ENCODE results near the gene DOCK1. TPM values are rescaled to one million over a fixed set of nuclear protein-coding genes. Genes with fewer than 3 reads are reported as not detected.

DOCK1 gene
- polyA plus RNA-seq, 1 donor from 2014 or later = 2.7 TPM

DNA sequence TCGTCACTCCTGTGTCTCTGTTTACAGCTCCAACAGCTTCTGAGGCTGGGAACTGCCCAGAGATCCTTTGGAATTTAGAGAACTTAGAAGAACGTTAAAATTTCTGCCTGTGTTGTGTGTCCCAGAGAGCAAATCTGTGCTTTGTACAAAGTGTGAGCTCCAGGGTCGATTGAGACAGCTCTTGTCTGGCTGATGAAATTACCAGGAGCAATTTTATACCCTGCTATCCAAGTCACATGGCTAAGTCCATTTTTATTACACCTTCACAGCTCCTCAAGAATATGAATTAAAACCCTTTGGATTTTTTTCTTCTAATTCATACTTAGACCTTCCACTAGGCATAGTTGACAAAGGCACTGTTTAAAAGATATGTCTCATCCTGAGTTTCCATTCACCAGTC is 337.7 kb downstream of the DOCK1 start:
- Histone ChIP-seq H3K27me3 (ENCODE audit: insufficient read depth, low read depth, low read length) (no peaks in the 10 kb centered on the region), H2AFZ (ENCODE audit: low read depth, low read length) (no peak overlapping the region), H3K79me2 (replicated peaks; ENCODE audit: insufficient read depth, low read length) (no peaks in the 10 kb centered on the region), H3K9me2 (ENCODE audit: insufficient read depth, low read length) (no peaks in the 10 kb centered on the region), H3K9me3 (ENCODE audit: low read length) (no peaks in the 10 kb centered on the region), H3F3A (ENCODE audit: insufficient read depth, low read length, poor library complexity, severe bottlenecking) (no peaks in the 10 kb centered on the region), H3K27ac (ENCODE audit: low read length) (no peak overlapping the region), H3K4me2 (ENCODE audit: low read length) (no peak overlapping the region), H3K4me3 (ENCODE audit: low read length) (no peak overlapping the region), H4K20me1 (ENCODE audit: insufficient read depth) (no peaks in the 10 kb centered on the region), H3K36me3 (ENCODE audit: insufficient read depth, low read length) (no peaks in the 10 kb centered on the region), H3K9ac (ENCODE audit: low read length) (no peak overlapping the region)
- TF ChIP-seq, protein P1, sequence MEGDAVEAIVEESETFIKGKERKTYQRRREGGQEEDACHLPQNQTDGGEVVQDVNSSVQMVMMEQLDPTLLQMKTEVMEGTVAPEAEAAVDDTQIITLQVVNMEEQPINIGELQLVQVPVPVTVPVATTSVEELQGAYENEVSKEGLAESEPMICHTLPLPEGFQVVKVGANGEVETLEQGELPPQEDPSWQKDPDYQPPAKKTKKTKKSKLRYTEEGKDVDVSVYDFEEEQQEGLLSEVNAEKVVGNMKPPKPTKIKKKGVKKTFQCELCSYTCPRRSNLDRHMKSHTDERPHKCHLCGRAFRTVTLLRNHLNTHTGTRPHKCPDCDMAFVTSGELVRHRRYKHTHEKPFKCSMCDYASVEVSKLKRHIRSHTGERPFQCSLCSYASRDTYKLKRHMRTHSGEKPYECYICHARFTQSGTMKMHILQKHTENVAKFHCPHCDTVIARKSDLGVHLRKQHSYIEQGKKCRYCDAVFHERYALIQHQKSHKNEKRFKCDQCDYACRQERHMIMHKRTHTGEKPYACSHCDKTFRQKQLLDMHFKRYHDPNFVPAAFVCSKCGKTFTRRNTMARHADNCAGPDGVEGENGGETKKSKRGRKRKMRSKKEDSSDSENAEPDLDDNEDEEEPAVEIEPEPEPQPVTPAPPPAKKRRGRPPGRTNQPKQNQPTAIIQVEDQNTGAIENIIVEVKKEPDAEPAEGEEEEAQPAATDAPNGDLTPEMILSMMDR (IDR thresholded peaks at IDR 0.05; ENCODE audit: poor library complexity, severe bottlenecking) = no peak
- TF ChIP-seq MXI1 (conservative IDR thresholded peaks at IDR 0.05; ENCODE audit: poor library complexity, severe bottlenecking) = no peak
- TF ChIP-seq POLR2AphosphoS5 (IDR thresholded peaks at IDR 0.05) = no peak
- no peak for TF ChIP-seq RAD21 (conservative IDR thresholded peaks at IDR 0.05)
- no peak for TF ChIP-seq TAF1 (IDR thresholded peaks at IDR 0.05; ENCODE audit: low read depth)
- TF ChIP-seq, protein P2, sequence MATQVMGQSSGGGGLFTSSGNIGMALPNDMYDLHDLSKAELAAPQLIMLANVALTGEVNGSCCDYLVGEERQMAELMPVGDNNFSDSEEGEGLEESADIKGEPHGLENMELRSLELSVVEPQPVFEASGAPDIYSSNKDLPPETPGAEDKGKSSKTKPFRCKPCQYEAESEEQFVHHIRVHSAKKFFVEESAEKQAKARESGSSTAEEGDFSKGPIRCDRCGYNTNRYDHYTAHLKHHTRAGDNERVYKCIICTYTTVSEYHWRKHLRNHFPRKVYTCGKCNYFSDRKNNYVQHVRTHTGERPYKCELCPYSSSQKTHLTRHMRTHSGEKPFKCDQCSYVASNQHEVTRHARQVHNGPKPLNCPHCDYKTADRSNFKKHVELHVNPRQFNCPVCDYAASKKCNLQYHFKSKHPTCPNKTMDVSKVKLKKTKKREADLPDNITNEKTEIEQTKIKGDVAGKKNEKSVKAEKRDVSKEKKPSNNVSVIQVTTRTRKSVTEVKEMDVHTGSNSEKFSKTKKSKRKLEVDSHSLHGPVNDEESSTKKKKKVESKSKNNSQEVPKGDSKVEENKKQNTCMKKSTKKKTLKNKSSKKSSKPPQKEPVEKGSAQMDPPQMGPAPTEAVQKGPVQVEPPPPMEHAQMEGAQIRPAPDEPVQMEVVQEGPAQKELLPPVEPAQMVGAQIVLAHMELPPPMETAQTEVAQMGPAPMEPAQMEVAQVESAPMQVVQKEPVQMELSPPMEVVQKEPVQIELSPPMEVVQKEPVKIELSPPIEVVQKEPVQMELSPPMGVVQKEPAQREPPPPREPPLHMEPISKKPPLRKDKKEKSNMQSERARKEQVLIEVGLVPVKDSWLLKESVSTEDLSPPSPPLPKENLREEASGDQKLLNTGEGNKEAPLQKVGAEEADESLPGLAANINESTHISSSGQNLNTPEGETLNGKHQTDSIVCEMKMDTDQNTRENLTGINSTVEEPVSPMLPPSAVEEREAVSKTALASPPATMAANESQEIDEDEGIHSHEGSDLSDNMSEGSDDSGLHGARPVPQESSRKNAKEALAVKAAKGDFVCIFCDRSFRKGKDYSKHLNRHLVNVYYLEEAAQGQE (IDR thresholded peaks at IDR 0.05; ENCODE audit: borderline replicate concordance) = no peak
- TF ChIP-seq EZH2 (IDR thresholded peaks at IDR 0.05; ENCODE audit: borderline replicate concordance, insufficient read depth, low read length, poor library complexity, severe bottlenecking) = no peak
- TF ChIP-seq SMC3 (conservative IDR thresholded peaks at IDR 0.05; ENCODE audit: poor library complexity) = no peak
- TF ChIP-seq EP300 (conservative IDR thresholded peaks at IDR 0.05; ENCODE audit: poor library complexity, severe bottlenecking) = no peak

GRCh38 chr10:127243490-127244272 is 338.5 kb downstream of the DOCK1 start:
- Histone ChIP-seq H3K9me2 (ENCODE audit: insufficient read depth, low read length) (no peaks in the 10 kb centered on the region), H3K36me3 (ENCODE audit: insufficient read depth, low read length) (no peaks in the 10 kb centered on the region), H3K79me2 (replicated peaks; ENCODE audit: insufficient read depth, low read length) (no peaks in the 10 kb centered on the region), H3F3A (ENCODE audit: insufficient read depth, low read length, poor library complexity, severe bottlenecking) (no peaks in the 10 kb centered on the region), H3K9me3 (ENCODE audit: low read length) (no peaks in the 10 kb centered on the region), H3K27me3 (ENCODE audit: insufficient read depth, low read depth, low read length) (no peaks in the 10 kb centered on the region), H3K9ac (ENCODE audit: low read length) (no peak overlapping the region), H3K27ac (ENCODE audit: low read length) (no peak overlapping the region), H4K20me1 (ENCODE audit: insufficient read depth) (no peaks in the 10 kb centered on the region), H2AFZ (ENCODE audit: low read depth, low read length) (no peak overlapping the region), H3K4me3 (ENCODE audit: low read length) (no peak overlapping the region), H3K4me2 (ENCODE audit: low read length) (no peak overlapping the region)
- TF ChIP-seq, protein P2 (IDR thresholded peaks at IDR 0.05; ENCODE audit: borderline replicate concordance) = no peak
- TF ChIP-seq, protein P1 (IDR thresholded peaks at IDR 0.05; ENCODE audit: poor library complexity, severe bottlenecking) = no peak
- TF ChIP-seq TAF1 (IDR thresholded peaks at IDR 0.05; ENCODE audit: low read depth) (no peak), SMC3 (conservative IDR thresholded peaks at IDR 0.05; ENCODE audit: poor library complexity) (no peak), EP300 (conservative IDR thresholded peaks at IDR 0.05; ENCODE audit: poor library complexity, severe bottlenecking) (no peak), MXI1 (conservative IDR thresholded peaks at IDR 0.05; ENCODE audit: poor library complexity, severe bottlenecking) (no peak), RAD21 (conservative IDR thresholded peaks at IDR 0.05) (no peak), EZH2 (IDR thresholded peaks at IDR 0.05; ENCODE audit: borderline replicate concordance, insufficient read depth, low read length, poor library complexity, severe bottlenecking) (no peak), POLR2AphosphoS5 (IDR thresholded peaks at IDR 0.05) (no peak)

All from neural cell (in vitro differentiated cells).